RWPE1 (cell line): ENCODE data around the gene SLC7A1.
A peak's percentile ranks its signal among the peaks of the same experiment; 100 is the strongest.

Source experiments
- CTCF ChIA-PET: fragments of 350-600 bp; sonication (Branson Sonifier 250); formaldehyde crosslinking; extraction: SDS; loops from one replicate; lab custom pipeline; 2021; lab: Yijun Ruan, JAX
- POLR2A ChIA-PET: fragments of 400-600 bp; formaldehyde crosslinking; extraction: SDS; loops from one replicate; lab custom pipeline; 2020; ENCODE audit warnings: antibody characterized with exemption; ENCODE audit not compliant: low non-redundant PET; lab: Yijun Ruan, JAX
- DNase-seq: peaks from one replicate; pipeline ENCODE4 v3.0.0; 2012; ENCODE audit warnings: low spot score
- H3K27ac ChIP-seq: fragments of 450-650 bp; 2 replicates; pipeline ENCODE4 v1.5.1; 2017
- TF ChIP-seq, protein P1 (sequence below): fragments of 450-650 bp; conservative IDR thresholded peaks from 2 replicates; pipeline ENCODE4 v1.5.1; 2017; ENCODE audit warnings: low read depth, mild to moderate bottlenecking

The SLC7A1 gene

DNA sequence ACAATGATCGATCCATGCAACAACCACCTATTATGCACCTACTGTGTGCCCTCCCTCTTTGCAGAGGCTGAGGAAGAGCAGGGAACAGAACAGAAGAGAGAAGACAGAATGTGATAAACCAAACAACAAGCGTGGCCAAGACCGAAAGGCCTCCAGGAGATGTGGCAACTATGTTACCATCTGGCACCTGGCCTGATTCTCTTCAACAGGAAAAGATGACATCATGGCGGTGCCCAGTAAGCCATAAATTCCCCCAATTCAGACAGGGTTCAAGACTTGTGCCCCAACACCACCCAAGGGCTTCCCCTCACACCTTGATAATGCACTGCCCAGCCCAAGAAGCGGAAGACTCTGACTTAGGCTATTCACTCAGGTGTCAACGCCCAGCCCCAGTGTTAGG, 44.3 kb downstream of the SLC7A1 start:
- DNase-seq = no peak
- CTCF ChIA-PET = interaction anchor here (0.6 kb wide), 2 partner anchors 14 to 26 kb away, joined by 4 to 6 read pairs; no protein-coding TSS in a partner anchor
- TF ChIP-seq, protein P1, sequence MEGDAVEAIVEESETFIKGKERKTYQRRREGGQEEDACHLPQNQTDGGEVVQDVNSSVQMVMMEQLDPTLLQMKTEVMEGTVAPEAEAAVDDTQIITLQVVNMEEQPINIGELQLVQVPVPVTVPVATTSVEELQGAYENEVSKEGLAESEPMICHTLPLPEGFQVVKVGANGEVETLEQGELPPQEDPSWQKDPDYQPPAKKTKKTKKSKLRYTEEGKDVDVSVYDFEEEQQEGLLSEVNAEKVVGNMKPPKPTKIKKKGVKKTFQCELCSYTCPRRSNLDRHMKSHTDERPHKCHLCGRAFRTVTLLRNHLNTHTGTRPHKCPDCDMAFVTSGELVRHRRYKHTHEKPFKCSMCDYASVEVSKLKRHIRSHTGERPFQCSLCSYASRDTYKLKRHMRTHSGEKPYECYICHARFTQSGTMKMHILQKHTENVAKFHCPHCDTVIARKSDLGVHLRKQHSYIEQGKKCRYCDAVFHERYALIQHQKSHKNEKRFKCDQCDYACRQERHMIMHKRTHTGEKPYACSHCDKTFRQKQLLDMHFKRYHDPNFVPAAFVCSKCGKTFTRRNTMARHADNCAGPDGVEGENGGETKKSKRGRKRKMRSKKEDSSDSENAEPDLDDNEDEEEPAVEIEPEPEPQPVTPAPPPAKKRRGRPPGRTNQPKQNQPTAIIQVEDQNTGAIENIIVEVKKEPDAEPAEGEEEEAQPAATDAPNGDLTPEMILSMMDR = no peak
- H3K27ac ChIP-seq = no peak overlapping the region
- POLR2A ChIA-PET = no interaction called here

DNA sequence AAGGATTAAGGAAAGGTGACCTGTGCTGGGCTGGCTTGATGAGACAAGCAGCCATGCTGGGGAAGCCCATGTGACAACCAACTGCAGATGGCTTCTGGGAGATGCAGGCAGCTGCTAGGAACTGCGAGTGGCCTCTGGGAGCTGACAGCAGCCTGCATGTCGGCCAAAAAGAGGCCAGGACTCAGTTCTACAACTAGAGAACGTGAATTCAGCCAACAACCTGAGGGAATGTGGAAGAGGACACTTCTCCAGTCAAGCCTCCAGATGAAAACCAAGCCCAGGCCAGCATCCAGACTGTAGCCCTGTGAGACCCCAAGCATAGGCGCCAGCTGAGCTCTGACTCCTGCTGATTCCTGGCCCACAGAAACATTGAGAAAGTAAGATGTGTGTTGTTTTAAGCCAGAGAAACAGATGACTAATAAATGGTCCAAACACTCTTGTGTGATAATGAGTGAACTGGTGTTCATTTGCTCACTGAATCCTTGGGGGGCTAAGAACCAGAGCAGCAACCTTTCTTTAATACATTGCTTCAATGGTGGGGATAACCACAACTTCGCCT, 45.0 kb downstream of the SLC7A1 start:
- CTCF ChIA-PET = interaction anchor here (0.6 kb wide), 2 partner anchors 25 to 1354 kb away, joined by 6 to 10 read pairs; no protein-coding TSS in a partner anchor
- H3K27ac ChIP-seq = 0 out of 2 replicates have a peak overlapping the region, but pooled peaks have one; percentile 1
- DNase-seq = no peak
- TF ChIP-seq, protein P1 = no peak
- POLR2A ChIA-PET = no interaction called here

DNA sequence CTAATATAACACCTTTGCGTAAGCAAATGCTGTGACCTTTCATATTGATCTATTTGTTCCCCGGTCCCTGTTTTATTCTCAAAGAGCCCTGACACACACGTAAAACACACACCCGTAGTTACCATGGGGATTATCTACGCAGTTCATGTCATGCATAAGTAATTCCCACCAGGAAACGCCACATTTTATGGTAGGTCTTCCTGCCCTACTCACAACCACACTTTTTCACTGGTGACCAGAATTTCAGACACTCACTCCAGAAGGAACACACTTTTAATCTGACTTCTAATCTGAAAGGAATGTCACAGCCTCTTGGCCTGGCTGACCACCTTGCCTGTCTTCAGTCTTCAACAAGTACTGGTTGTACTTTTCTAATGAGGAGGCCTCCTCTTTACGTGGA, 46.8 kb downstream of the SLC7A1 start:
- ChIA-PET POLR2A (no interaction called here), CTCF (no interaction called here)
- TF ChIP-seq, protein P1 = no peak
- H3K27ac ChIP-seq = no peak overlapping the region
- DNase-seq = no peak

DNA sequence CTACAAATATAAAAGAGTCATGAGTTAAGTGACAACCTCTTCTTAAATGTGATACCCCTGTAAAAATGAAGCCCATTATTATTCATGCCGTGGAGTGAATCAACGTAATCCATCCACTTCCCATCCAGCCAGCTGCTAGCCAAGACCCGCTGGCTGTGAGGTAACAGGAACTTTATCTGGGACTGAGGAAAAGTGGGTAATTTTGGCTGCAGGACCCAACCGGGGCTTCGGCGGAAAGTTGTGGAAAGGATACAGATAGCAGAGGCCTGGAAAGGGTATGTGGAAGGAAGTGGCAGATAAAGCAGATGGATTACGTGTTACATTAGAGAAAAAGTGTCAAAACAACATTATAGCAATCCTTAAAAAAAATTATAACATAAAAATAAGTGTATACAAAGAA, 48.3 kb downstream of the SLC7A1 start:
- H3K27ac ChIP-seq = no peak overlapping the region
- DNase-seq = no peak
- ChIA-PET CTCF (interaction anchor here (0.6 to 0.7 kb wide), 2 partner anchors 47 to 92 kb away, joined by 3 to 4 read pairs; no protein-coding TSS in a partner anchor), POLR2A (no interaction called here)
- TF ChIP-seq, protein P1 = no peak

DNA sequence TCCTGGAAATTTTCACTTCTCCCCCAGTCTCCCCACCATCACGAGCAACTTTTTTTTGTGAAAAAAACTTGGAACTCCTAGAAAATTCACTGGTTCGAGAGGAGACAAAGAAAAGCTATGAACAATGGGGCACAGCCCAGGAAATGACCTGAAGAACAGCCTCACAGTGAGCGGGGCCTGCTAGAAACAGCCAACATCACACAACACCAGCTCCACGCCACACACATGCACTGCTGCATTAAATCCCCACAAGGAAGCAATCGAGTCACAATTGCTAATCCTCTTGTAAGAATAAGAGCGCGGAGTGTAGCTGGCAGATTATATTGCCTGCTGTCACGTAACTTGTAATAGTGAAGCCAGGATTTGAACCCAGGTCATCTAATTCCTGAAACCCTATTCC, 48.8 kb downstream of the SLC7A1 start:
- TF ChIP-seq, protein P1 = no peak
- H3K27ac ChIP-seq = no peak overlapping the region
- POLR2A ChIA-PET = no interaction called here
- DNase-seq = no peak
- CTCF ChIA-PET = interaction anchor here (0.6 kb wide), 1 partner anchor 92 kb away, joined by 4 read pairs; no protein-coding TSS in a partner anchor

DNA sequence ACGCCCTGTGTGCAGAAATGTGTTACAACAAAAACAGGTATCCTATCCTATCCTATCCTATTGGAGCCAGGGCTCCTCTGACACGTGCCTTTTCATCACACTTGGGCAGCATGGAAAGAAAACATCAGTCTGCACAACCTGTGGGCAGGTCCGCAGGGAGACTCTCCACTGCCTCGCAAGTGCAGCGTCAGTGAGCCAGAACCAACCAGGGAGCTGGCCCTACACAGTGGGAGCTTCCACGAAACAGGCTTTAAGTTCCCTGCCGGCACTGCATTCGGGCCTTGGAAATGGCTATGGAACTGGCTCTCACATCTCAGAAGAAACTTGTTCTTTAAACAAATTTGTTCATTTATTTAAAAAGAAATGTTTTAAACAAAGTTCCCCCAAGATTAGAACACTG, 49.5 kb downstream of the SLC7A1 start:
- H3K27ac ChIP-seq = no peak overlapping the region
- POLR2A ChIA-PET = no interaction called here
- DNase-seq = no peak
- CTCF ChIA-PET = no interaction called here
- TF ChIP-seq, protein P1 = no peak
